IMR-90 (cell line): ENCODE measurements around the gene ZNF506.

ENCODE experiments used
- CEBPB ChIP-seq: IDR thresholded peaks from 2 replicates; pipeline ENCODE4 v1.6.1; 2012; ENCODE audit warnings: low read depth, low read length, improper control_type of control experiment
- CHD1 ChIP-seq: IDR thresholded peaks from 2 replicates; pipeline ENCODE4 v1.6.1; 2012; ENCODE audit warnings: low read depth, low read length, improper control_type of control experiment
- CTCF ChIP-seq: conservative IDR thresholded peaks from 2 replicates; pipeline ENCODE4 v1.5.1; 2012; ENCODE audit warnings: mild to moderate bottlenecking, low read depth, low read length, improper control_type of control experiment
- ELK1 ChIP-seq: fragments of 150-350 bp; IDR thresholded peaks from 2 replicates; pipeline ENCODE4 v1.6.1; 2016; ENCODE audit warnings: low read depth, mild to moderate bottlenecking, low read length, moderate library complexity, borderline replicate concordance
- FOS ChIP-seq: fragments of 150-350 bp; IDR thresholded peaks from 2 replicates; pipeline ENCODE4 v1.6.1; 2016; ENCODE audit warnings: low read depth, low read length
- MAZ ChIP-seq: IDR thresholded peaks from 2 replicates; pipeline ENCODE4 v1.6.1; 2012; ENCODE audit warnings: low read depth, mild to moderate bottlenecking, low read length, improper control_type of control experiment, moderate library complexity, borderline replicate concordance
- MXI1 ChIP-seq: IDR thresholded peaks from 2 replicates; pipeline ENCODE4 v1.6.1; 2012; ENCODE audit warnings: low read depth, mild to moderate bottlenecking, low read length, moderate library complexity, borderline replicate concordance
- POLR2A ChIP-seq: IDR thresholded peaks from 2 replicates; pipeline ENCODE4 v1.6.1; 2012; ENCODE audit warnings: mild to moderate bottlenecking, low read depth, low read length
- RAD21 ChIP-seq: IDR thresholded peaks from 2 replicates; pipeline ENCODE4 v1.6.1; 2012; ENCODE audit warnings: low read length, improper control_type of control experiment
- RCOR1 ChIP-seq: IDR thresholded peaks from 2 replicates; pipeline ENCODE4 v1.6.1; 2012; ENCODE audit warnings: mild to moderate bottlenecking, low read length, improper control_type of control experiment; ENCODE audit not compliant: insufficient replicate concordance
- RFX5 ChIP-seq: IDR thresholded peaks from 2 replicates; pipeline ENCODE4 v1.8.0; 2012; ENCODE audit warnings: low read depth, mild to moderate bottlenecking, low read length, moderate library complexity
- SMC3 ChIP-seq: fragments of 150-350 bp; IDR thresholded peaks from 2 replicates; pipeline ENCODE4 v1.6.1; 2016; ENCODE audit warnings: low read depth, mild to moderate bottlenecking, antibody characterized with exemption, low read length, moderate library complexity
- USF2 ChIP-seq: fragments of 150-350 bp; IDR thresholded peaks from 2 replicates; pipeline ENCODE4 v1.6.1; 2017; ENCODE audit warnings: mild to moderate bottlenecking, antibody characterized with exemption, low read length, low read depth

- no peak for TF ChIP-seq CTCF
- TF ChIP-seq SMC3: no peak
- no peak for TF ChIP-seq RAD21
- TF ChIP-seq MXI1: no peak
- no peak for TF ChIP-seq POLR2A
- no peak for TF ChIP-seq CEBPB
- TF ChIP-seq ELK1: no peak
- no peak for TF ChIP-seq RFX5
- TF ChIP-seq USF2: no peak
- TF ChIP-seq RCOR1: no peak
- no peak for TF ChIP-seq FOS
- no peak for TF ChIP-seq MAZ
- no peak for TF ChIP-seq CHD1
Measured at GRCh38 chr19:19777692-19778091, 43.9 kb downstream of the ZNF506 start.
